GM12878 (cell line): ENCODE results near the gene PAOX.

Experiments used
- CHD4 ChIP-seq: fragments of 200-600 bp; sonication (generic); IDR thresholded peaks from 2 replicates; pipeline ENCODE4 v1.6.1; 2016; ENCODE audit warnings: mild to moderate bottlenecking
- EGR1 ChIP-seq, 2 experiments: IDR thresholded peaks; 1 replicate in 1 of 2; 2 replicates in 1 of 2; pipeline ENCODE4 v1.6.1; 2011 to 2012; ENCODE audit warnings: low read depth in 2 of 2, low read length in 2 of 2, borderline replicate concordance in 1 of 2, mild to moderate bottlenecking in 1 of 2, moderate library complexity in 1 of 2
- EZH2 ChIP-seq: IDR thresholded peaks from 2 replicates; pipeline ENCODE4 v1.6.1; 2012; ENCODE audit warnings: low read depth, mild to moderate bottlenecking, control low read depth, inconsistent platforms, low read length, borderline replicate concordance; ENCODE audit not compliant: control insufficient read depth
- MXI1 ChIP-seq: fragments of 150-350 bp; IDR thresholded peaks from 2 replicates; pipeline ENCODE4 v1.6.1; 2011; ENCODE audit warnings: low read depth, mild to moderate bottlenecking, inconsistent platforms, low read length, improper control_type of control experiment
- NR2C2 ChIP-seq: IDR thresholded peaks from 2 replicates; pipeline ENCODE4 v1.6.1; 2011; ENCODE audit warnings: borderline replicate concordance, low read depth; ENCODE audit not compliant: control insufficient read depth, insufficient read length
- RCOR1 ChIP-seq: conservative IDR thresholded peaks from 2 replicates; pipeline ENCODE4 v1.6.1; 2012; ENCODE audit warnings: low read depth, low read length, improper control_type of control experiment
- RELA ChIP-seq: fragments of 450-650 bp; IDR thresholded peaks from 2 replicates; pipeline ENCODE4 v1.8.0; 2014; ENCODE audit warnings: borderline replicate concordance; ENCODE audit not compliant: partially characterized antibody
- YY1 ChIP-seq: IDR thresholded peaks from 2 replicates; pipeline ENCODE4 v1.6.1; 2011; ENCODE audit warnings: low read depth, mild to moderate bottlenecking, low read length
- TF ChIP-seq, protein P1 (sequence below), 3 experiments: IDR thresholded peaks in 2 of 3; conservative IDR thresholded peaks in 1 of 3; 2 replicates each; pipeline ENCODE4 v1.5.1; 2011; ENCODE audit warnings: low read depth in 3 of 3, low read length in 3 of 3, mild to moderate bottlenecking in 3 of 3, control low read depth in 2 of 3, moderate library complexity in 2 of 3, inconsistent platforms in 1 of 3, mixed read lengths in 1 of 3; ENCODE audit not compliant: control insufficient read depth in 2 of 3, insufficient read depth in 1 of 3; ENCODE audit errors: extremely low read depth in 1 of 3

- TF ChIP-seq MXI1 (no peak), RCOR1 (no peak), EGR1 (IDR thresholded peaks at IDR 0.05; ENCODE audit: borderline replicate concordance in 1 of 2, low read depth in 2 of 2, low read length in 2 of 2) (no peak), YY1 (no peak), CHD4 (no peak), NR2C2 (no peak), EZH2 (no peak), RELA (no peak)
- TF ChIP-seq, protein P1, sequence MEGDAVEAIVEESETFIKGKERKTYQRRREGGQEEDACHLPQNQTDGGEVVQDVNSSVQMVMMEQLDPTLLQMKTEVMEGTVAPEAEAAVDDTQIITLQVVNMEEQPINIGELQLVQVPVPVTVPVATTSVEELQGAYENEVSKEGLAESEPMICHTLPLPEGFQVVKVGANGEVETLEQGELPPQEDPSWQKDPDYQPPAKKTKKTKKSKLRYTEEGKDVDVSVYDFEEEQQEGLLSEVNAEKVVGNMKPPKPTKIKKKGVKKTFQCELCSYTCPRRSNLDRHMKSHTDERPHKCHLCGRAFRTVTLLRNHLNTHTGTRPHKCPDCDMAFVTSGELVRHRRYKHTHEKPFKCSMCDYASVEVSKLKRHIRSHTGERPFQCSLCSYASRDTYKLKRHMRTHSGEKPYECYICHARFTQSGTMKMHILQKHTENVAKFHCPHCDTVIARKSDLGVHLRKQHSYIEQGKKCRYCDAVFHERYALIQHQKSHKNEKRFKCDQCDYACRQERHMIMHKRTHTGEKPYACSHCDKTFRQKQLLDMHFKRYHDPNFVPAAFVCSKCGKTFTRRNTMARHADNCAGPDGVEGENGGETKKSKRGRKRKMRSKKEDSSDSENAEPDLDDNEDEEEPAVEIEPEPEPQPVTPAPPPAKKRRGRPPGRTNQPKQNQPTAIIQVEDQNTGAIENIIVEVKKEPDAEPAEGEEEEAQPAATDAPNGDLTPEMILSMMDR (IDR thresholded peaks at IDR 0.05 in 2 of 3, conservative IDR thresholded peaks at IDR 0.05 in 1 of 3; ENCODE audit: control insufficient read depth in 2 of 3, extremely low read depth in 1 of 3, insufficient read depth in 1 of 3, low read depth in 3 of 3, low read length in 3 of 3): no peak
These were observed 36.7 kb downstream of the PAOX start for GRCh38 chr10:133415752-133416151.
